Measurements from ENCODE around the gene SBNO2. TPM values are rescaled to one million over a fixed set of nuclear protein-coding genes. Genes with fewer than 3 reads are reported as not detected.
"Not testable (repeated sequence)": the region's sequence is repeated elsewhere in the genome, so short reads cannot be mapped to it uniquely, and the experiment has no call there.

SBNO2 gene
- total and polyA plus RNA-seq, 4 donors, result 45.6 to 155 (median 95.9) TPM

GRCh38 chr19:1205114-1206099 is 31.3 kb upstream of the SBNO2 start, which contains the start of gene STK11:
Gene STK11, plus strand, starts transcription at chr19:1205778. Its CDS starts 1,136 bp downstream, at chr19:1206914.
- TF ChIP-seq CTCF (IDR thresholded peaks at IDR 0.05; ENCODE audit: control extremely low read depth, extremely low read depth), result no peak
- H3K4me1 ChIP-seq (ENCODE audit: control insufficient read depth in 5 of 5, insufficient read depth in 5 of 5, low read length in 5 of 5), result peaks cover 0 to 45% (median 20%) of the 10 kb centered on the region in 5 donors
- no peaks in the 10 kb centered on the region for H3K9me3 ChIP-seq (ENCODE audit: control insufficient read depth in 4 of 4, insufficient read depth in 3 of 4, low read length in 3 of 4)
- peak within 1 kb of the TSS; percentile 75 for H3K4me3 ChIP-seq
- H3K36me3 ChIP-seq (ENCODE audit: control insufficient read depth in 4 of 4, insufficient read depth in 4 of 4, low read length in 4 of 4), result peaks cover 0 to 7% (median 4%) of the 10 kb centered on the region in 4 donors
- H3K27ac ChIP-seq (ENCODE audit: low read depth in 1 of 2, low read length in 1 of 2), result peak within 1 kb of the TSS; percentile 57 to 59
- peak; percentile 98 to 99 (median 99) for DNase-seq
- peak; percentile 97 for ATAC-seq (ENCODE audit: insufficient read depth, low FRiP score)
- H3K9ac ChIP-seq (ENCODE audit: insufficient read depth in 1 of 2, low read length in 2 of 2), result peak within 1 kb of the TSS in 1 of 2 donors; percentile 55
- no peaks in the 10 kb centered on the region for H3K27me3 ChIP-seq (ENCODE audit: control insufficient read depth in 3 of 3, insufficient read depth in 3 of 3, low read length in 2 of 3)
- 4 to 8% methylated on average over 46 to 114 of the region's 114 CpGs for WGBS, 2 donors

GRCh38 chr19:1200614-1201013 is 26.5 kb upstream of the SBNO2 start:
- H3K4me3 ChIP-seq; H3K9ac ChIP-seq (ENCODE audit: insufficient read depth in 1 of 2, low read length in 2 of 2); H3K9me3 ChIP-seq (ENCODE audit: control insufficient read depth in 4 of 4, insufficient read depth in 3 of 4, low read length in 3 of 4); ATAC-seq (ENCODE audit: insufficient read depth, low FRiP score); DNase-seq; H3K27ac ChIP-seq (ENCODE audit: low read depth in 1 of 2, low read length in 1 of 2); H3K27me3 ChIP-seq (ENCODE audit: control insufficient read depth in 3 of 3, insufficient read depth in 3 of 3, low read length in 2 of 3); H3K36me3 ChIP-seq (ENCODE audit: control insufficient read depth in 4 of 4, insufficient read depth in 4 of 4, low read length in 4 of 4): not testable (repeated sequence)
- 86 to 93% methylated on average over 4 of the region's 4 CpGs for WGBS, 2 donors
- H3K4me1 ChIP-seq (ENCODE audit: control insufficient read depth in 5 of 5, insufficient read depth in 5 of 5, low read length in 5 of 5), result peaks cover 0 to 25% (median 5%) of the 10 kb centered on the region in 5 donors

GRCh38 chr19:1199531-1199930 is 25.5 kb upstream of the SBNO2 start:
- Histone ChIP-seq H3K36me3 (ENCODE audit: control insufficient read depth in 4 of 4, insufficient read depth in 4 of 4, low read length in 4 of 4) (no peaks in the 10 kb centered on the region), H3K9me3 (ENCODE audit: control insufficient read depth in 4 of 4, insufficient read depth in 3 of 4, low read length in 3 of 4) (no peaks in the 10 kb centered on the region), H3K27me3 (ENCODE audit: control insufficient read depth in 3 of 3, insufficient read depth in 3 of 3, low read length in 2 of 3) (no peaks in the 10 kb centered on the region), H3K27ac (ENCODE audit: low read depth in 1 of 2, low read length in 1 of 2) (no peak overlapping the region), H3K9ac (ENCODE audit: insufficient read depth in 1 of 2, low read length in 2 of 2) (no peak overlapping the region), H3K4me3 (no peak overlapping the region), H3K4me1 (ENCODE audit: control insufficient read depth in 5 of 5, insufficient read depth in 5 of 5, low read length in 5 of 5) (peaks cover 0 to 18% (median 0%) of the 10 kb centered on the region in 5 donors)
- ATAC-seq (ENCODE audit: insufficient read depth, low FRiP score) (no peak), DNase-seq (no peak)
- WGBS, 2 donors, result 91 to 95% methylated on average over 10 of the region's 10 CpGs
- no peak for TF ChIP-seq CTCF (IDR thresholded peaks at IDR 0.05; ENCODE audit: control extremely low read depth, extremely low read depth)

GRCh38 chr19:1189419-1189818 is 15.4 kb upstream of the SBNO2 start:
- H3K9me3 ChIP-seq (ENCODE audit: control insufficient read depth in 4 of 4, insufficient read depth in 3 of 4, low read length in 3 of 4), result no peaks in the 10 kb centered on the region
- H3K36me3 ChIP-seq (ENCODE audit: control insufficient read depth in 4 of 4, insufficient read depth in 4 of 4, low read length in 4 of 4), result no peaks in the 10 kb centered on the region
- H3K4me1 ChIP-seq (ENCODE audit: control insufficient read depth in 5 of 5, insufficient read depth in 5 of 5, low read length in 5 of 5), result no peaks in the 10 kb centered on the region
- no peak for ATAC-seq (ENCODE audit: insufficient read depth, low FRiP score)
- no peak for TF ChIP-seq CTCF (IDR thresholded peaks at IDR 0.05; ENCODE audit: control extremely low read depth, extremely low read depth)
- 65 to 71% methylated on average over 9 of the region's 9 CpGs for WGBS, 2 donors
- no peaks in the 10 kb centered on the region for H3K27me3 ChIP-seq (ENCODE audit: control insufficient read depth in 3 of 3, insufficient read depth in 3 of 3, low read length in 2 of 3)
- H3K9ac ChIP-seq (ENCODE audit: insufficient read depth in 1 of 2, low read length in 2 of 2), result no peak overlapping the region
- H3K27ac ChIP-seq (ENCODE audit: low read depth in 1 of 2, low read length in 1 of 2), result peak overlapping the region in 1 of 2 donors; percentile 62
- H3K4me3 ChIP-seq, result no peak overlapping the region
- no peak for DNase-seq
